ENCODE data around the gene BCAS1.

Gene BCAS1

GRCh38 chr20:53958260-53958659 lies 112.1 kb downstream of the BCAS1 start:
- H3K4me1 ChIP-seq (ENCODE audit: control insufficient read depth, insufficient read depth, low read length): no peaks in the 10 kb centered on the region
- no peak overlapping the region for H3K4me3 ChIP-seq (ENCODE audit: low read depth, low read length)
- ChIA-PET CTCF (interaction anchor here (0.8 to 1.2 kb wide), 2 partner anchors 18 to 103 kb away, joined by 3 read pairs; no protein-coding TSS in a partner anchor), POLR2A (no interaction called here)
- H3K27ac ChIP-seq (ENCODE audit: extremely low read depth, low read depth, low read length): no peak overlapping the region
- TF ChIP-seq MZF1 (tag by site-specific recombination; IDR thresholded peaks at IDR 0.05; ENCODE audit: borderline replicate concordance): no peak
- TF ChIP-seq, protein P1, sequence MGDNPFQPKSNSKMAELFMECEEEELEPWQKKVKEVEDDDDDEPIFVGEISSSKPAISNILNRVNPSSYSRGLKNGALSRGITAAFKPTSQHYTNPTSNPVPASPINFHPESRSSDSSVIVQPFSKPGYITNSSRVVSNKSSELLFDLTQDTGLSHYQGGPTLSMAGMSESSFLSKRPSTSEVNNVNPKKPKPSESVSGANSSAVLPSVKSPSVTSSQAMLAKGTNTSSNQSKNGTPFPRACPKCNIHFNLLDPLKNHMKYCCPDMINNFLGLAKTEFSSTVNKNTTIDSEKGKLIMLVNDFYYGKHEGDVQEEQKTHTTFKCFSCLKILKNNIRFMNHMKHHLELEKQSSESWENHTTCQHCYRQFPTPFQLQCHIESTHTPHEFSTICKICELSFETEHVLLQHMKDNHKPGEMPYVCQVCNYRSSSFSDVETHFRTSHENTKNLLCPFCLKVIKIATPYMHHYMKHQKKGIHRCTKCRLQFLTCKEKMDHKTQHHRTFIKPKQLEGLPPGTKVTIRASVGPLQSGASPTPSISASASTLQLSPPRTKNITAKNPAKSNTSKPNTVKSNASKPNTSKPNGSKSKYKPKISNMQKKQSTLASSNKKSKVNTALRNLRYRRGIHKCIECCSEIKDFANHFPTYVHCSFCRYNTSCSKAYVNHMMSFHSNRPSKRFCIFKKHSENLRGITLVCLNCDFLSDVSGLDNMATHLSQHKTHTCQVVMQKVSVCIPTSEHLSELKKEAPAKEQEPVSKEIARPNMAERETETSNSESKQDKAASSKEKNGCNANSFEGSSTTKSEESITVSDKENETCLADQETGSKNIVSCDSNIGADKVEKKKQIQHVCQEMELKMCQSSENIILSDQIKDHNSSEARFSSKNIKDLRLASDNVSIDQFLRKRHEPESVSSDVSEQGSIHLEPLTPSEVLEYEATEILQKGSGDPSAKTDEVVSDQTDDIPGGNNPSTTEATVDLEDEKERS (tag by site-specific recombination; IDR thresholded peaks at IDR 0.05): no peak
- no peak for TF ChIP-seq PRDM4 (tag by site-specific recombination; IDR thresholded peaks at IDR 0.05)
- TF ChIP-seq GLI2 (tag by site-specific recombination; IDR thresholded peaks at IDR 0.05; ENCODE audit: borderline replicate concordance, low read depth): no peak
- no peak for TF ChIP-seq KLF10 (tag by site-specific recombination; IDR thresholded peaks at IDR 0.05)
- no peak for TF ChIP-seq ZNF366 (tag by site-specific recombination; conservative IDR thresholded peaks at IDR 0.05)
- no peak for TF ChIP-seq ZNF416 (tag by site-specific recombination; IDR thresholded peaks at IDR 0.05)
- TF ChIP-seq SALL2 (tag by site-specific recombination; IDR thresholded peaks at IDR 0.05; ENCODE audit: borderline replicate concordance): no peak
- no peak for TF ChIP-seq ZNF555 (tag by site-specific recombination; conservative IDR thresholded peaks at IDR 0.05)
- no peak for TF ChIP-seq ZBTB48 (tag by site-specific recombination; IDR thresholded peaks at IDR 0.05)
- no peak for TF ChIP-seq ZNF561 (tag by site-specific recombination; IDR thresholded peaks at IDR 0.05; ENCODE audit: borderline replicate concordance)
- TF ChIP-seq ZNF530 (tag by site-specific recombination; IDR thresholded peaks at IDR 0.05; ENCODE audit: low read depth): no peak
- TF ChIP-seq ELK4 (IDR thresholded peaks at IDR 0.05; ENCODE audit: borderline replicate concordance, low read depth, low read length): no peak
- no peaks in the 10 kb centered on the region for H3K36me3 ChIP-seq (ENCODE audit: control insufficient read depth in 2 of 2, insufficient read depth in 1 of 2, low read length in 2 of 2)
- no peaks in the 10 kb centered on the region for H3K9me3 ChIP-seq (ENCODE audit: control insufficient read depth, insufficient read depth, low read depth, low read length)

DNA sequence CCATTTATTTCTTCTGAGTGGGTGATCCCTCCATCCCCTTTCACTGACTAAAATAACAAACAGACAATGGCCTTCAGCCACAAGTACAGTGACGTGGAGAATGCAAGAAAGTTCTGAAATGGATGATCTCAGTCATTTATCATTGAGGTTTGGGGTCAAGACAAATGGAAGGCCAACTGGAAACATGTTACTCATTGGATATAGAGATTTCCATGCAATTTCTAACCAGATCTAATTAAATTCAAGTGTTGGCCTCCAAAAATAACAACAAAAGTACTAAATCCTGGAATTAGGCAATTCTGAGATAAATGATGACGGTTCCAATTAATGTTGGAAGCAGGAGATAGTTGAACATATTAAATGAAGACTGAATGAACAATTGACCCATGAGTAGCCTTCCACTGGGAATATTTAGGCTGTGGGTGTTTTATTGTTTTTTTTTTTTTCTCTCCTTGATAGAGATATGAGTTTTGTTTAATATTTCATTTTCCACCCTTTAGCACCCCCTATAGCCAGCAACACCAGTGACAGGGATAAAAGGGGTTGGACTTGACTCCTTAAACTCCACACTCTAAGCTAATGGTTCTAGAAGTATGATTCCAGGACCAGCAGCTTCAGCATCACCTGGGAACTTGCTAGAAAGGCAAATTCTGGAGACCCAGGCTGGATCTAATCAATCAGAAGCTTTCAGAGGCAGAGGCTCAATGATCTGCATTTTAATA lies 112.8 kb downstream of the BCAS1 start:
- Histone ChIP-seq H3K27ac (ENCODE audit: extremely low read depth, low read depth, low read length) (no peak overlapping the region), H3K4me3 (ENCODE audit: low read depth, low read length) (no peak overlapping the region), H3K4me1 (ENCODE audit: control insufficient read depth, insufficient read depth, low read length) (no peaks in the 10 kb centered on the region), H3K36me3 (ENCODE audit: control insufficient read depth in 2 of 2, insufficient read depth in 1 of 2, low read length in 2 of 2) (no peaks in the 10 kb centered on the region), H3K9me3 (ENCODE audit: control insufficient read depth, insufficient read depth, low read depth, low read length) (no peaks in the 10 kb centered on the region)
- no peak for TF ChIP-seq ZNF391 (tag by site-specific recombination; IDR thresholded peaks at IDR 0.05; ENCODE audit: borderline replicate concordance, low read depth)
- TF ChIP-seq, protein P2, sequence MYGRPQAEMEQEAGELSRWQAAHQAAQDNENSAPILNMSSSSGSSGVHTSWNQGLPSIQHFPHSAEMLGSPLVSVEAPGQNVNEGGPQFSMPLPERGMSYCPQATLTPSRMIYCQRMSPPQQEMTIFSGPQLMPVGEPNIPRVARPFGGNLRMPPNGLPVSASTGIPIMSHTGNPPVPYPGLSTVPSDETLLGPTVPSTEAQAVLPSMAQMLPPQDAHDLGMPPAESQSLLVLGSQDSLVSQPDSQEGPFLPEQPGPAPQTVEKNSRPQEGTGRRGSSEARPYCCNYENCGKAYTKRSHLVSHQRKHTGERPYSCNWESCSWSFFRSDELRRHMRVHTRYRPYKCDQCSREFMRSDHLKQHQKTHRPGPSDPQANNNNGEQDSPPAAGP (tag by site-specific recombination; IDR thresholded peaks at IDR 0.05): no peak
- POLR2A ChIA-PET: no interaction called here
- CTCF ChIA-PET: interaction anchor here (0.7 to 1.2 kb wide), 4 partner anchors 18 to 780 kb away, joined by 3 read pairs; no protein-coding TSS in a partner anchor

All from HEK293 (cell line).